ENCODE measurements around the gene HBD. TPM values are rescaled to one million over a fixed set of nuclear protein-coding genes. Genes with fewer than 3 reads are reported as not detected.

HBD gene
- total RNA-seq, 4 donors from 2014 or later = not detected

DNA sequence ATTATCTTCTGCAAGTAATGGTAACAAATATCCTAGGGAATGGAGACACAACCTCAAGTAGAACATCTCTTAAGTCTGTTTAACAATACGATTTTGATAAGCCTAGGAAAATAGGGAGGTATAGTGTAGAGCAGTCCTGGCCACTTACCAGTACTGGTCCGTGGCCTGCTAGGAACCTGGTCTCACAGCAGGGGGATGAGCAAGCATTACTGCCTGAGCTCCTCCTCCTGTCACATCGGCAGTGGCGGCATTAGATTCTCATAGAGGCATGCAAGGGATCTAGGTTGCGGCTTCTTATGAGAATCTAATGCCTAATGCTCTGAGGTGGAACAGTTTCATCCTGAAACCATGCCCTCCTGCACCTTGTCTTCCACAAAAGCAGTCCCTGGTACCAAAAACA, 38.2 kb downstream of the HBD start:
- 57 to 59% methylated on average over 4 to 5 of the region's 5 CpGs for WGBS, 2 donors (ENCODE audit: low coverage in 1 of 2)
- no peaks in the 10 kb centered on the region for H3K9me3 ChIP-seq
- no peaks in the 10 kb centered on the region for H3K4me1 ChIP-seq
- no peak overlapping the region for H3K27ac ChIP-seq
- H3K36me3 ChIP-seq = no peaks in the 10 kb centered on the region
- no peak overlapping the region for H3K4me3 ChIP-seq
- TF ChIP-seq POLR2AphosphoS5 (IDR thresholded peaks at IDR 0.05) (no peak), EP300 (IDR thresholded peaks at IDR 0.05) (no peak), POLR2A (IDR thresholded peaks at IDR 0.05) (no peak)
- TF ChIP-seq, protein P1, sequence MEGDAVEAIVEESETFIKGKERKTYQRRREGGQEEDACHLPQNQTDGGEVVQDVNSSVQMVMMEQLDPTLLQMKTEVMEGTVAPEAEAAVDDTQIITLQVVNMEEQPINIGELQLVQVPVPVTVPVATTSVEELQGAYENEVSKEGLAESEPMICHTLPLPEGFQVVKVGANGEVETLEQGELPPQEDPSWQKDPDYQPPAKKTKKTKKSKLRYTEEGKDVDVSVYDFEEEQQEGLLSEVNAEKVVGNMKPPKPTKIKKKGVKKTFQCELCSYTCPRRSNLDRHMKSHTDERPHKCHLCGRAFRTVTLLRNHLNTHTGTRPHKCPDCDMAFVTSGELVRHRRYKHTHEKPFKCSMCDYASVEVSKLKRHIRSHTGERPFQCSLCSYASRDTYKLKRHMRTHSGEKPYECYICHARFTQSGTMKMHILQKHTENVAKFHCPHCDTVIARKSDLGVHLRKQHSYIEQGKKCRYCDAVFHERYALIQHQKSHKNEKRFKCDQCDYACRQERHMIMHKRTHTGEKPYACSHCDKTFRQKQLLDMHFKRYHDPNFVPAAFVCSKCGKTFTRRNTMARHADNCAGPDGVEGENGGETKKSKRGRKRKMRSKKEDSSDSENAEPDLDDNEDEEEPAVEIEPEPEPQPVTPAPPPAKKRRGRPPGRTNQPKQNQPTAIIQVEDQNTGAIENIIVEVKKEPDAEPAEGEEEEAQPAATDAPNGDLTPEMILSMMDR (IDR thresholded peaks at IDR 0.05) = no peak
- H3K27me3 ChIP-seq = no peaks in the 10 kb centered on the region
- no peak for ATAC-seq

DNA sequence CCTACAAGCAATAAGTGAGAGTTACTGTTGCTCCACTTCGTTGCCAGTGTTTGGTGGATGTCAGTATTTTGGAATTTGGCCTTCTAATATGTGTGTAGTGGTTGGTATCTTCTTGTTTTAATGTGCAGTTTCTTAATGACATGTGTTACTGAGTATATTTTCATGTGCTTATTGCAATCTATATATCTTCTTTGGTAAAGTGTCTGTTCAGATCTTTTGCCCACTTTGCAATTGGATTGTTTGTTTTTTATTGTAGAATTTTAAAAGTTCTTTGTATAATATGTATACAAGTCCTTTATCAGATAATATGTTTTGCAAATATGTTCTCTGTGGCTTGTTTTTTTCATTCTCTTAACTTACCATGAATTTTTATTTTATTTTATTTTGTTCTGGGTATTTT, 41.5 kb downstream of the HBD start:
- ATAC-seq = no peak
- Histone ChIP-seq H3K4me3 (no peak overlapping the region), H3K36me3 (no peaks in the 10 kb centered on the region), H3K4me1 (no peaks in the 10 kb centered on the region), H3K27me3 (no peaks in the 10 kb centered on the region), H3K9me3 (peaks cover 0 to 8% (median 0%) of the 10 kb centered on the region in 3 donors), H3K27ac (no peak overlapping the region)
- 0 to 9% methylated on average over 1 of the region's 1 CpG for WGBS, 2 donors (ENCODE audit: low coverage in 1 of 2)
- TF ChIP-seq, protein P1 (IDR thresholded peaks at IDR 0.05) = no peak
- no peak for TF ChIP-seq EP300 (IDR thresholded peaks at IDR 0.05)
- TF ChIP-seq POLR2A (IDR thresholded peaks at IDR 0.05) = no peak
- TF ChIP-seq POLR2AphosphoS5 (IDR thresholded peaks at IDR 0.05) = no peak

DNA sequence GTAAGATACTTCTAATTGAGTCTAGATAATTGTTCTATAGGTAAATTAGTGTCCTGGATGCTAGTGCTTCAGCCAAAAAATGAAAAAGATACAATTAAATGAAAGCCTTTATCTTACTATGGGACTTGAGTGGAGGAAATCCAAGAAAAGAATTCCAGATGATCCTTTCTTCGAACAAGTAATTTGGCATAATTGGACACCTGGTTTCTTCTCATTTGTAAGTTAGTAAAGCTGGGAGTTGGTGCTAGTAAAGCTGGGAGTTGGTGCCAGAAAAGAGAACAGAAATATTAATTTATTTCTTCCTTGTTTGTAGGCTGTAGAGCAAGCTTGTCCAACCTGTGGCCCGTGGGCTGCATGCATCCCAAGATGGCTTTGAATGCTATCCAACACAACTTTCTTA, 46.1 kb downstream of the HBD start:
- Histone ChIP-seq H3K27ac (no peak overlapping the region), H3K9me3 (peaks cover 0 to 8% (median 0%) of the 10 kb centered on the region in 3 donors), H3K4me3 (no peak overlapping the region), H3K27me3 (no peaks in the 10 kb centered on the region), H3K4me1 (no peaks in the 10 kb centered on the region), H3K36me3 (no peaks in the 10 kb centered on the region)
- ATAC-seq = no peak
- WGBS, 2 donors (ENCODE audit: low coverage in 1 of 2) = 75 to 85% methylated on average over 2 of the region's 2 CpGs
- TF ChIP-seq POLR2AphosphoS5 (IDR thresholded peaks at IDR 0.05) (no peak), EP300 (IDR thresholded peaks at IDR 0.05) (no peak), POLR2A (IDR thresholded peaks at IDR 0.05) (no peak)
- TF ChIP-seq, protein P1 (IDR thresholded peaks at IDR 0.05) = no peak

Other genes starting within 250 kb of the HBD start
- under 1 TPM in 1 of 4 donors, not detected in 3; 0.31 TPM for gene OR51L1, start 239.6 kb downstream of the HBD start, total RNA-seq
- not detected for gene OR52J3, start 188.0 kb downstream of the HBD start, total RNA-seq
- not detected for gene OR52E2, start 174.9 kb downstream of the HBD start, total RNA-seq
- not detected for gene OR52E1, start 164.9 kb downstream of the HBD start, total RNA-seq
- under 1 TPM in 1 of 4 donors, not detected in 3; 0.12 TPM for gene OR52A5, start 96.1 kb downstream of the HBD start, total RNA-seq
- not detected for gene OR52A1, start 79.7 kb downstream of the HBD start, total RNA-seq
- gene OR51V1, start 33.8 kb downstream of the HBD start, total RNA-seq = not detected
- 100 to 1,000 TPM in 2 of 4 donors, 10 to 100 TPM in 1, not detected in 1; 16.1 to 148 (median 132) TPM for gene HBB, start 7.4 kb downstream of the HBD start, total RNA-seq
- gene HBG1, start 15.4 kb upstream of the HBD start, total RNA-seq = not detected
- gene HBG2, start 20.3 kb upstream of the HBD start, total RNA-seq = not detected
- gene HBE1, start 35.5 kb upstream of the HBD start, total RNA-seq = under 1 TPM in 1 of 4 donors, not detected in 3; 0.67 TPM
- gene OR51B4, start 67.5 kb upstream of the HBD start, total RNA-seq = not detected
- gene OR51B2, start 89.8 kb upstream of the HBD start, total RNA-seq = under 1 TPM in 1 of 4 donors, not detected in 3; 0.67 TPM
- not detected for gene OR51B5, start 109.0 kb upstream of the HBD start, total RNA-seq
- not detected for gene OR51B6, start 117.0 kb upstream of the HBD start, total RNA-seq
- gene OR51M1, start 149.3 kb upstream of the HBD start, total RNA-seq = not detected
- gene OR51Q1, start 187.6 kb upstream of the HBD start, total RNA-seq = not detected
- gene OR51I1, start 207.0 kb upstream of the HBD start, total RNA-seq = not detected
- gene OR51I2, start 214.8 kb upstream of the HBD start, total RNA-seq = not detected